ENCODE measurements around the gene ALDH6A1. TPM values are rescaled to one million over a fixed set of nuclear protein-coding genes. Genes with fewer than 3 reads are reported as not detected.
"Not testable (repeated sequence)": the region's sequence is repeated elsewhere in the genome, so short reads cannot be mapped to it uniquely, and the experiment has no call there.

The ALDH6A1 gene
- 11.1 TPM for polyA plus RNA-seq (2013, experiment 1 of 2; ENCODE audit: insufficient read length)
- polyA plus RNA-seq (2013, experiment 2 of 2; ENCODE audit: insufficient read length), result 12.3 TPM

DNA sequence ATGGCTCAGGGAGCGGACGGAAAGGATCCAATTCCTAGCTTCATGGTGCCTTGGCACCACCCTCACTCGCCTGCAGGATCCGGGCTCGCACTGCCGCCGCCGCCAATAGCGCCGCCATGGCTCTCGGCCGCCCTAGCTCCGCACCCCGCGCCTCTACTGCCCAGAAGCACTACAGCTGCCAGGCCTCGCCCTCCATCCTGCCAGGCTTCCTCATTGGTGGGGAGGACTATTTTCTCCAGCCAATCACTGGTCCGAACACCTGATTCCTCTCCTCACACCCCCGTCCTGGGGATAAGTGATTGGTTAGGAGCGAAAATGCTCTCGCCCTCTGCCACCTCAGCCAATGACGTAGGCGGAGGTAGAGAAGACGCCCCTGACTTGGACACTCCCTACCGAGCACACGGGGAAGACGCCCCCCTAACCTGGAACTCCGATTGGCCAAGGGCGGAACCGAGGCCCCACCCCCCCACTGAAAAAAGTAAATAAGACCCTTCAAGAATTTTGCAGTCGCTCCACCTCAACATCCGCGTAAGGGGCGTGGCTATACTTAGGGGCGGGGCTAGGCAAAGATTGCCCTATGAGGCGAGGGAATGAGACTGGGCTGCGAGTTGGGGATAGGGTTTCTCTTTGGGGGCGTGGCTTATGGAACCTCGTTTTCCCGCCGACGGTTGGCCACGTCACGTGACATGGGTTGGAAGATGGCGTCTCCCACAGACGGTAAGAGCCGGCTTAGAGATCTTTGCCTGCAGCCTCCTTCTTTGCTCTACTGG, at the start of gene ALDH6A1, which contains the start of gene LIN52:
ALDH6A1 (minus strand) TSS at position 177 of the 770 bp plus-strand sequence; CDS start at position 118, 59 bp downstream.
LIN52 (plus strand) TSS at position 680 of the 770 bp plus-strand sequence; CDS start at position 699, 19 bp downstream.
- DNase-seq, result peak; percentile 100

GRCh38 chr14:74127634-74128033, 43.4 kb upstream of the ALDH6A1 start:
- DNase-seq, result no peak

DNA sequence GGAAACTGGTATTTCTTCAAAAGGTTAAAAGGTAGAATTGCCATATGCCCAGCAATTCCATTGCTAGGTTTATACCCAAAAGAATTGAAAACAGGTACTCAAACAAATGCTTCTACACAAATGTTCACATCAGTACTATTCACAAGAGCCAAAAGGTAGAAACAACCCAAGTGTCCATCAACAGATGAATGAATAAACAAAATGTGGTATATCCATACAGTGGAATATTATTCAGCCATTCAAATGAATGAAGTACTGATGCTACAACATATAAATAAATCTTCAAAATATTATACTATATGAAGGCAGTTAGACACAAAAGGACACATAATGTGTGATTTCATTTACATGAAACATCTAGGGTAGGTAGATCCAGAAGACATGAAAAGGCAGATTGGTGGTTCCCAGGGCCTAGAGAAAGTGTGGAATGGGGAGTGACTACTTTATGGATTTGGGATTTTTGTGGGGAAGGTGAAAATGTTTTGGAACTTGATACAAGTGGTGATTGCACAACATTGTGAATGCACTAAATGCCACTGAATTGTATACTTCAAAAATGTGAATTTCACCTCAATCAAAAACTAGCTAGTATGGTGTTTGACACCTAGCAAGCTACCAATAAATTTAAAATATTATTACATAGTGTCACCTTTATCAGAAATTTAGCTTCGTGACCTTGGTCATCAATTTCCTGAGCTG, 42.2 kb upstream of the ALDH6A1 start:
- DNase-seq, result no peak

DNA sequence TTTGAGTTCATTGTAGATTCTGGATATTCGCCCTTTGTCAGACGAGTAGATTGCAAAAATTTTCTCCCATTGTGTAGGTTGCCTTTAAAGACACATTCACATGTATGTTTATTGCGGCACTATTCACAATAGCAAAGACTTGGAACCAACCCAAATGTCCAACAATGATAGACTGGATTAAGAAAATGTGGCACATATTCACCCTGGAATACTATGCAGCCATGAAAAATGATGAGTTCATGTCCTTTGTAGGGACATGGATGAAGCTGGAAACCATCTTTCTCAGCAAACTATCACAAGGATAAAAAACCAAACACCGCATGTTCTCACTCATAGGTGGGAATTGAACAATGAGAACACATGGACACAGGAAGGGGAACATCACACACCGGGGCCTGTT, 41.2 kb upstream of the ALDH6A1 start:
- not testable (repeated sequence) for DNase-seq

GRCh38 chr14:74111395-74112216, 27.4 kb upstream of the ALDH6A1 start:
- DNase-seq, result peak; percentile 64

GRCh38 chr14:74109369-74109768, 25.1 kb upstream of the ALDH6A1 start:
- no peak for DNase-seq

- no peak for DNase-seq
Observed at GRCh38 chr14:74105381-74105780, 21.1 kb upstream of the ALDH6A1 start.

GRCh38 chr14:74089251-74090020, 5.2 kb upstream of the ALDH6A1 start:
- no peak for DNase-seq

- no peak for DNase-seq
Observed at GRCh38 chr14:74085828-74086227, 1.6 kb upstream of the ALDH6A1 start.

GRCh38 chr14:74085047-74085637, 889 bp upstream of the ALDH6A1 start:
- DNase-seq, result peak; percentile 17

- no peak for DNase-seq
Observed at GRCh38 chr14:74083784-74084276, 423 bp downstream of the ALDH6A1 start.

DNA sequence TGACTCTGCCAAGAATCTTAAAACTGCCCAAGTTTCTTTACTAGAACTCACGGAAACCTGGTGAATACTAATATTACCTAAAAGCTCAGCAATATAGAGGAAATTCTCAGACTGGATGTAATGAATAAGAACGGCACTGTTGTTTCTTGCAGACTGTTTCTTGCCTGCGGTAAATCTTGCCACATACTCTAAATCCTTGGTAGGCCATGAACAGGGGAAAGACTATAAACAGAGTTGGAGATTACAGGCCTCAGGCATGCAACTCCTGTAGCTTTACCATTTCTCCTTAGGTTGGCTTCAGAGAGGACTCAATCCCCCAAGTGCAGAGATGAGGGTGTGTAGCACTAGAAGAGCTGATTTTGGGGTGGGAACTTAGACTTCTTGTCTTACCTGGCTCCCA, 1.1 kb downstream of the ALDH6A1 start:
- no peak for DNase-seq

- no peak for DNase-seq
Observed at GRCh38 chr14:74081491-74081890, 2.8 kb downstream of the ALDH6A1 start.

GRCh38 chr14:74080820-74081460, 3.3 kb downstream of the ALDH6A1 start:
- DNase-seq, result no peak

GRCh38 chr14:74077401-74077800, 6.9 kb downstream of the ALDH6A1 start:
- DNase-seq, result no peak

DNA sequence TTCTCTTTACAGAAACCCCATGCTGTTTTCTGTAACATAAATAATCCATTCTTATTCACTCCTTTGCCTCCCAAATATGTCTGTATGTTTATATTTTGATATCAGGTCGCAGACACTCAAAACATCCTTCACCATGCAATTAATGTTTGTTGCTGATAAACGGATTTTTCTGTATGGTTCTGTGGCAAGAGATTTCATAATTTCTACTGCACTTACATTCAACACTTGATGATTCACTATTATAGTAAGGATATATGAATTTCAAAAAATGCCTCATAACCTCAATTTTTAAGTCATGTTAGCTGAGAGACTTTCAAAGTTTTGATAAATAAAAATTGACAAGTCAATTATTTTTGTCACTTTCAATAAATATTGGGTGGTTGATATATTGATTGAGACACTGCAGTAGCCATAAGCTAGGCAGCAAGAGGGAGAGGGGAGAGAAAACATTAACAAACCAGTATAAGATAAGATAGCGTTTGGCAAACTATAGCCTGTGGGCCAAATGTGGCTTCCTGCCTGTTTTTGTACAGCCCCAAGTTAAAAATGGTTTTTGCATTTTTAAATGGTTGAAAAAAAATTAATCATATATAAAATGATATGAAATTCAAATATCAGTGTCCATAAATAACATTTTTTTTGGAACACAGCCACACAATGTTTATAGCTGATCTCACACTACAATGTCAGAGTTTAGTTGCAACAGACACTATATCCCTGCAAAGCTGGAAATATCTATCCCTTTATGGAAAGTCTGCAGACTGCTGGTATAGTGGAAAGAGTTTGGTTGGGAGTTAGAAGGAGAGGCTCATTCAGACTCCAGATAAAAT, 18.3 kb downstream of the ALDH6A1 start:
- peak; percentile 23 for DNase-seq

- DNase-seq, result no peak
Observed at GRCh38 chr14:74064883-74065282, 19.4 kb downstream of the ALDH6A1 start.

DNA sequence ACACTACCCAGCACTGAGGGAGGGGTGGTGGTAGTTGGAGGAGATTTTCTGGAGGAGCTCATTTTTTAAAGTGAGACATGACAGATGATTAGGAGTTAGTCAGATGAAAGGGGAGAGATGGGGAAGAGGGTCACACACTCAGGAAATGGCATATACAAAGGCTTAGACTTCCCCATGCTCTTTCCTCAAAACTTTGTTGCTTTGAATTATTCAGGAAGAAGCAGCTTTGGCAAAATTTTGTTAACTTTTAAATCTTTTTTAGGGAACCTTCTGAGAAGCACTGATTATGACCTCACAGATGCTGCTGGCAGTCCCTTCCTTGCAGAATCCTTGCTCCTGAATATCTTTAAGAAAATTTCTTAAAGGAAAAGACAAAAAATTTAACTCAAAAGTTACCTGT, 19.8 kb downstream of the ALDH6A1 start:
- DNase-seq, result no peak

- DNase-seq, result no peak
Observed at GRCh38 chr14:74062809-74063150, 21.5 kb downstream of the ALDH6A1 start.
